Muscle layer of duodenum (tissue), 2 donors: ENCODE measurements around the gene MTMR12.

Experiments
- H3K27ac ChIP-seq: one replicate; pipeline ENCODE4 v1.7.0; 2013; ENCODE audit warnings: mild to moderate bottlenecking, low read length
- H3K27me3 ChIP-seq: one replicate; pipeline ENCODE4 v1.7.0; 2013; ENCODE audit warnings: low read depth, mild to moderate bottlenecking, control low read depth, low read length
- H3K36me3 ChIP-seq, 2 donors: one replicate each; pipeline ENCODE4 v1.7.0; 2013; ENCODE audit warnings: low read length in 2 of 2, control low read depth in 1 of 2, mild to moderate bottlenecking in 1 of 2; ENCODE audit not compliant: insufficient read depth in 2 of 2, control insufficient read depth in 1 of 2
- H3K4me1 ChIP-seq, 2 donors: one replicate each; pipeline ENCODE4 v1.7.0; 2013; ENCODE audit warnings: low read length in 2 of 2, mild to moderate bottlenecking in 2 of 2, control low read depth in 1 of 2, moderate library complexity in 1 of 2; ENCODE audit not compliant: insufficient read depth in 2 of 2, control insufficient read depth in 1 of 2
- H3K4me3 ChIP-seq, 2 donors: one replicate each; pipeline ENCODE4 v1.7.0; 2013; ENCODE audit warnings: low read length in 2 of 2, low read depth in 1 of 2, mild to moderate bottlenecking in 1 of 2
- H3K9me3 ChIP-seq, 2 donors: one replicate each; pipeline ENCODE4 v1.7.0; 2013; ENCODE audit warnings: low read length in 2 of 2, control low read depth in 1 of 2, mild to moderate bottlenecking in 1 of 2; ENCODE audit not compliant: control insufficient read depth in 1 of 2
- donor health status: healthy.

Gene MTMR12

DNA sequence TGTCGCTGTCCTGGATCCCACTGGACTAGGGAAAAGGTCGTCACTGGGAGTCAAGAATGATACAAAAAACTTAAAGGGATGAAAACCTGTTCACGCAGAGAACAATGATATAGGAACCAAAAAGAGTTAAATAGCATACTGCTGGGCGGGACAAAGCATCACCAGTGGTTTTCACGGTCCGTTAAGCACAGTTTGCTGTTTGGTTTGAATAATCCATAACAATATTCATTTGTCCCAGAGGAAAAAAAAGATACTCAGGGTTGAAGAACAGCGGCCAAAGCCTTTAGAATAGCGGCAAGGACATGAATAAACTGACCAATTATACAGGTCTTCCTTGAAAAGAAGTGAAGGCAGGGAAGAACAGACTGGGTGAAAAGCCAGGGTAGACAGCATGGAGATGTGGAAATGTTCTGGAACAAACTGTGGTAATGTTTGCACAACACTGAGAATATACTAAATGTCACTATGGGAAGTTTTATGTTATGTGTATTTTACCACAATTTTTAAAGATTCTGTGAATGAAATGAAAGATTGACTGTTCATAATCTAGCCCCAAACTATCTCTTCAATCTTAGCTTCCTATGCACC lies 60.8 kb downstream of the MTMR12 start:
- Histone ChIP-seq H3K4me1 (no peaks in the 10 kb centered on the region), H3K27ac (no peak overlapping the region), H3K9me3 (no peaks in the 10 kb centered on the region), H3K27me3 (no peaks in the 10 kb centered on the region), H3K4me3 (no peak overlapping the region), H3K36me3 (peaks cover 45 to 59% of the 10 kb centered on the region in 2 donors)

DNA sequence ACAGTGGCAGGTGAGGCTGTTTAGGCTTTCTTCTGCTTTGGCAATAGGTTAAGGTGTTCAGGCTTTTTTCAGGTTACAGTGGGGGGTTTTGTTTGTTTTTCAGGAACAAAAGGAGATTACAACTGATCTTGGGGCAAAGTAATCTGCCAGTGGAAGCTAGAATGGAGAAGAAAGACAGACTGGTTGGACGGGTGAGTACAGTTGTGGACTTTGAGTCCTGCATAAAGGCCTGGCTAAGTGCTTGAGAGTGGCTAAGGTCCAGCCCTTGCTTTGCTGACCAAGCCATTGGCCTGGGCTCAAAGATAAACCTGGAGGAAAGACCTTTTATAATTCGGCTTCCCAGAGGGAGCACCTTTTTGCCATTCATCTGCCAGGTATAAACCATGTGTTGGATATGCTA lies 63.1 kb downstream of the MTMR12 start:
- no peak overlapping the region for H3K27ac ChIP-seq
- no peaks in the 10 kb centered on the region for H3K9me3 ChIP-seq
- H3K4me1 ChIP-seq, result no peaks in the 10 kb centered on the region
- H3K4me3 ChIP-seq, result no peak overlapping the region
- H3K27me3 ChIP-seq, result no peaks in the 10 kb centered on the region
- peaks cover 42 to 78% of the 10 kb centered on the region in 2 donors for H3K36me3 ChIP-seq

DNA sequence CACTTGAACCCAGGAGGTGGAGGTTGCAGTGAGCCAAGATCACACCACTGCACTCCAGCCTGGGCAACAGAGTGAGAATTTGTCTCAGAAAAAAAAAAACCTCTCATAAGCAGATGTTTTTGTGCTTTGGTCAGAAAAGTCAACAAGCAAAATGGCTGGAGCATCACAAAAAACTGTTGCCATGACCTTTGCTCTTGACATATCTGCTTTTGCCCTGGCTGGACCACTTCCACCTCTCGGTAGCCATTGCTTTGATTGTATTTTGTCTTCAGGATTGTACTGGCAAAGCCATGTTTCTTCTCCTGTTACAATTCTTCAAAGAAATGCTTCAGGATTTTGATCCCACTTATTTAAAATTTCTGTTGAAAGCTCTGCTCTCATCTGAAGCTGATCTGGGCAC lies 67.0 kb downstream of the MTMR12 start:
- H3K27me3 ChIP-seq, result no peaks in the 10 kb centered on the region
- H3K9me3 ChIP-seq, result no peaks in the 10 kb centered on the region
- H3K4me3 ChIP-seq, result no peak overlapping the region
- H3K4me1 ChIP-seq, result no peaks in the 10 kb centered on the region
- peaks cover 55 to 73% of the 10 kb centered on the region in 2 donors for H3K36me3 ChIP-seq
- H3K27ac ChIP-seq, result no peak overlapping the region

DNA sequence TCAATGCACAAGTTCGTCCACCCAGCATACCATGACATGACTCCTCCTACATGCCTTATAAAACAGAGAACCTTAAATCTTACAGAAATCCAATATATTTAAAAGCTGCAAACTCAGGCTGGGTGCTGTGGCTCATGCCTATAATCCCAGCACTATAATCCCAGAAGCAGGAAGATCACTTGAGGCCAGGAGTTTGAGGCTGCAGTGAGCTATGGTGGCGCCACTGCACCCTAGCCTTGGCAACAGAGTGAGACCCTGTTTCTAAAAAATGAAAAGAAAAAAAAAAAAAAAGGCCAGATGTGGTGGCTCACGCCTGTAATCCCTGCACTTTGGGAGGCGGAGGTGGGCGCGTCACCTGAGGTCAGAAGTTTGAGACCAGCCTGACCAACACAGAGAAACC lies 68.7 kb downstream of the MTMR12 start:
- Histone ChIP-seq H3K4me3 (no peak overlapping the region), H3K36me3 (peaks cover 60 to 67% of the 10 kb centered on the region in 2 donors), H3K27ac (no peak overlapping the region), H3K9me3 (no peaks in the 10 kb centered on the region), H3K27me3 (no peaks in the 10 kb centered on the region), H3K4me1 (no peaks in the 10 kb centered on the region)

DNA sequence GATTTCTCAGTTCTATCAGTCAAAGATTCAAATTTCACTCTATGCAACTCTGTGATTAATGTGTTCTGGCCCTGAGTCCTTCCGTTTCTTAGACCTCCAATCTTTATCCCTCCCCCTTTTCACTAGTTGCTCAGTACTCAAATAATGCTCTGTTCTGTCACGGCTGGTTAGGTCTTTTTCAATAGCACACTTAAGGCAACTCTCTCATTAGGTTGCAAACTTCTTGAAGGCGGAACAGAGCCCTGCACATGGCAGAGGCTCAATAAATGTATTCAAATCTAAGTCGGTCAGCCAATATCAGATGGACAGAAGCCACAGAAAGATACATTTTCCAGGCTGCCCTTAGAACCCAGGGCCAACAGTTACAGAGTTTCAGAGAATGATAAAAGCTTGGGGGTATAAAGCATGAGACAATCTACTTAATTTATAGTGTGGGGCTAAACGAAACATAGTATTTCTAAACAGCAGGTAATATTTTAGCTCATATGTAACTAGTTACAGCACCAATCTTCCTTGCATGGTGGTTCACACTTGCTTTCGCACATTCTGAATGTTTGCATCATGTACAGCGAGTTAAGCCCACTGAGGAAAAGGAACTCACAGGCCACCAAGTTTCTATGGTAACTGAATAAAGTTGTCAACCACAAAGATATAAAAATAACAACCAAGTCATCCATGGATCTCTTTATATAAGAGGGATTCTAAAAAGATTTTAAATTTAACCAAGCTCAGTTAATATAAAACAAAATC lies 71.5 kb downstream of the MTMR12 start:
- no peaks in the 10 kb centered on the region for H3K27me3 ChIP-seq
- no peak overlapping the region for H3K4me3 ChIP-seq
- peaks cover 47 to 51% of the 10 kb centered on the region in 2 donors for H3K36me3 ChIP-seq
- H3K9me3 ChIP-seq, result no peaks in the 10 kb centered on the region
- H3K27ac ChIP-seq, result no peak overlapping the region
- no peaks in the 10 kb centered on the region for H3K4me1 ChIP-seq

DNA sequence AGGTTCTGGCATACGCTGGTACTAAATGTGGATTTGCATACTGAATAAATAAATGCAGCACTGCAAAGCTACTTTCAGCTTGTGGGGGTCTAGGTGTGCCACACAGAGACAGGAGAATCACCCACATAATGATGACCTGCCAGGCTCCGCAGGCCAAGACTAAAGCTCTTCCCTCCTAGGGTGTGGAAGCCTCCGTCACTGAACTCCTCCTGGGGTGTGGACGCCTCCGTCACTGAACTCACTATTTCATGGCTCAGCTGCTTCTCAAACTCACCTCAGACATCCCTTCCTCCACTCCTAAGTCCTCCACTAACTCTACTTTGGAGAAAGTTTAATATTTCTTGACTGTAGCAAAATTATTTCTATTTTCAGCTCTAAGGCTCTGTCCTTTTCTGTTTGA lies 73.4 kb downstream of the MTMR12 start:
- Histone ChIP-seq H3K4me3 (no peak overlapping the region), H3K27ac (no peak overlapping the region), H3K9me3 (no peaks in the 10 kb centered on the region), H3K36me3 (peaks cover 40 to 57% of the 10 kb centered on the region in 2 donors), H3K4me1 (no peaks in the 10 kb centered on the region), H3K27me3 (no peaks in the 10 kb centered on the region)

DNA sequence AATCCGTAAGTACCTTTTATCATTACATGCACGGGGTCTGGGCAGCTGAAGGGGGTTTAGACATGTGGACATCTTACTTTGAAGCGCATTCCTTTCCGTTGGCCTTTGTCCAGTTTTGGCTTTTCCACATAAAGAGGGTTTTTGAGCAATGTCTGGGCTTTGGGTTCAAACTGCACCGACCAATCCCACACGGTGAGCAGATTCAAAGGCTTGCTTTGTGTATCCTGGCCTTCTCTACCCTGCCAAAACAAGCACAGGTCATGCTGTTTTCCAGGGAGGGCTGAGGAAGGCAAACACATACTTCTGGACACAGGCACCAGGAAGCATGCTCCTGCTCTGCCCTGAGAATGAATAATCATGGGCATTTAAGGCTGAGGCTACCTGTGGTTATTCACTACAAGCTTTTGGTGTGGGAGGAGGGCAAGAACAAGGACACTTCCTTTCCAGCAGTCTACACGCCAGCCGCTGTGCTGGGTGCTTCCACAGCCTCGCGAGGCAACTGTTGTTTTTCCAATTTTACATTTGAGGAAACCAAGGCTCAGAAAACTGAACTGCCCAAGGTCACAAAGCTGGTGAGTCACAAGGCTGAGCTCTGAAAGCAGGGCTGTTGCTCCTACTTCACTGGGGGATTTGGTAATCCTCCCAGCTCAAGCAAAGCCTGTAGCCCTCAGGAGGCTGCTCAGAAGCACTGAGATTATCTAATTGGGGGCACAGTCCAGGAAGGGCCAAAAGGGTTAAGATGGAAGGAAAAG lies 78.9 kb downstream of the MTMR12 start:
- Histone ChIP-seq H3K36me3 (peaks cover 11 to 29% of the 10 kb centered on the region in 2 donors), H3K27me3 (no peaks in the 10 kb centered on the region), H3K27ac (no peak overlapping the region), H3K9me3 (no peaks in the 10 kb centered on the region), H3K4me3 (no peak overlapping the region), H3K4me1 (peaks cover 21 to 24% of the 10 kb centered on the region in 2 donors)

DNA sequence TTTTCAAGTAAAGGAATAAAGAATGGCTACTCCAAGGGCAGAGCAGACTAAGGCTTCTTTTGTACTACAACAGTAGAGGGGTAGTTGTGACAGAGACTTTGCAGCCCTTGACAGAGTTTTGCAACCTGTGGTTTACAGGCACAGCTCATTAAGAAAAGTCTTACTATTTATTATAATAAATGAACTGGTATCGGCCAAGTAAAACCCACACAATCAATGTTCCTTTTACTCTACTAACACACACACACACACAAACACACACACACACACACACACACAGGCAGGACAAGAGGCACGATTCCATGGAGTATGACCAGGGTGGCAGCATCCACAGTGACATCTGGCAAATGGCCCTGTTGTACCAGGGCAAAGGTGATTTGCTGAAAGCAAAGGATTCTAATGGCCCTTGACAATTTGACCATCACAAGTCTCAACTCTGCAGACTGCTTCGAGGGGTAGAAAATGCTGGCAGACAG lies 79.5 kb downstream of the MTMR12 start:
- H3K27me3 ChIP-seq, result no peaks in the 10 kb centered on the region
- H3K4me3 ChIP-seq, result no peak overlapping the region
- peaks cover 9 to 27% of the 10 kb centered on the region in 2 donors for H3K36me3 ChIP-seq
- H3K27ac ChIP-seq, result no peak overlapping the region
- H3K9me3 ChIP-seq, result no peaks in the 10 kb centered on the region
- H3K4me1 ChIP-seq, result peaks cover 21 to 24% of the 10 kb centered on the region in 2 donors

DNA sequence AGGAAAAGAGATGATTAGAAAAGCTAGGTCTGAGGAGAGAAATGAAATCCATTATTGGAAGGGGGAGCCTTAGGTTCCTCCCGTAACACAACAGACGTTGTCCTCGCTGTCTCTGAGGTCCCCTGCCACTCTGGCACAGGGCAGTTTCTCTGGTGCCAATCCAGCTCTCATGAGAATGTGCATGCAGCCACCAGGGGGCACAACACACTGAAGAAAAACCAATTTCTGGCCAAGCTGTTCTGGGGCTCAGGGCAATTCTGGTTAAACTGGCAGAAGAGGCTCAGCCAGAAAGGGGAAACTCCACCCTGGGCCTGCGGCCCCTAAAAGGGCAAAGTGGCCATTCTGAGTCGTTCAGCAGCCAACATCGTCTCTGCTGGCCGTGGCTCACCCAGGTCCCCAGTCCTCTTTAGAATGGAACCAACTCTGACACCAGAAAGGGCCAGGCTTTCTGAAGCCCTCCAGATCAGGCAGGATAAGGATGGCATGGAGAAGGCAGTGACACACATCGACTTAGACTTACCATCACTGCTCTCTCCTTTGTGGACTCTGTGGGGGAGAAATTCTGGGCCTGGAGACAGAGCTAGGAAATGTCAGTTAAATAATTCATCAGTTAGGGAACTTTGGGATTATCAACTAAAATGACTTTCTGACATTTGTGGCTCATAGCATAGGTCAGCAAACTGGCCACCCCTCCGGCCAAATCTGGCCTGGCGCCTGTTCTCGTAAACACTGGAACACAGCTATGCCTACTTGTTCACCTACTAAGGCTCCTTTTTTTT lies 80.1 kb downstream of the MTMR12 start:
- no peaks in the 10 kb centered on the region for H3K9me3 ChIP-seq
- peaks cover 21 to 24% of the 10 kb centered on the region in 2 donors for H3K4me1 ChIP-seq
- peaks cover 9 to 27% of the 10 kb centered on the region in 2 donors for H3K36me3 ChIP-seq
- H3K4me3 ChIP-seq, result no peak overlapping the region
- H3K27me3 ChIP-seq, result no peaks in the 10 kb centered on the region
- peak overlapping the region; percentile 67 for H3K27ac ChIP-seq

DNA sequence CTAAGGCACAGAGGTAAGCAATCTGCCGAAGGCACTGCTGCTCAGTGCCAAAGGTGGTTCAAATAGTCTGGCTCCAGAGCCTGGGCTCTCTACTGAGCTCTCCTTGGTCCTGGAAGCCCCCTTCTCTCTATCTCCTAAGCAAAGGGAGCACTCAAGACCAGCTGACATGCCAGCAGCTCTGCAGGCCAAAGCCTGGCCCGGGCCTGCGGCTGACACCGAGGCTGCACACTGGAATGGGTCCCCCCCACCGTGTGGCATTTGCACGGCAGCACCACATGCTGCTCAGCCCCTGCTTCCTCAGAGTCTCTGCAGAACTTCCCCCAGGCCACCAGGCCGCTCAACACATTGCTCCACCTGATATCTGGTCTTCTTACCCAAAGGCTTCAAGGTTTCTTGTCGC lies 80.8 kb downstream of the MTMR12 start:
- no peaks in the 10 kb centered on the region for H3K9me3 ChIP-seq
- no peak overlapping the region for H3K4me3 ChIP-seq
- peaks cover 21 to 24% of the 10 kb centered on the region in 2 donors for H3K4me1 ChIP-seq
- no peaks in the 10 kb centered on the region for H3K27me3 ChIP-seq
- peaks cover 6 to 24% of the 10 kb centered on the region in 2 donors for H3K36me3 ChIP-seq
- H3K27ac ChIP-seq, result no peak overlapping the region

DNA sequence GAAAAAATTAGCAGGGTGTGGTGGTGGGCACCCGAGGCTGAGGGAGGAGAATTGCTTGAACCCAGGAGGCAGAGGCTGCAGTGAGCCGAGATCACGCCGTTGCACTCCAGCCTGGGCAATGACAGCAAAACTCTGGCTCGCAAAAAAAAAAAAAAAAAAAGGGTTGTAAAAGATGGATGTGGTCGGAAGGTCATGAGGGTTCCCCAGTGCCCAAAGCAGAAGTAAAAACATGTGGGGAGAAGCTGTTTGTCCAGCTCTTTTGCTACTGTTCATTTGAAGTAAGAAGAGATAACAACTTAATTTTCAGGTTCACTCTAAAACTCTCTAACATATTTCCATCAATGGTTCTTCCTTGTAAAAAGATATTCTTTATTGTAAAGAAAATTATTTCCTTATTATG lies 81.5 kb downstream of the MTMR12 start:
- no peaks in the 10 kb centered on the region for H3K27me3 ChIP-seq
- H3K9me3 ChIP-seq, result no peaks in the 10 kb centered on the region
- H3K4me1 ChIP-seq, result peaks cover 21 to 24% of the 10 kb centered on the region in 2 donors
- H3K36me3 ChIP-seq, result peaks cover 3 to 21% of the 10 kb centered on the region in 2 donors
- H3K27ac ChIP-seq, result no peak overlapping the region
- no peak overlapping the region for H3K4me3 ChIP-seq
